NCI-H1105 treated with DMSO at 0.1 percent for 48 hours (cell line): ENCODE measurements around the gene SCPEP1.
"Not testable (repeated sequence)": the region's sequence is repeated elsewhere in the genome, so short reads cannot be mapped to it uniquely, and the experiment has no call there.

ENCODE experiments used
- DNase-seq: peaks from one replicate; lab custom pipeline; 2025; lab: John Stamatoyannopoulos, UW

The SCPEP1 gene

DNA sequence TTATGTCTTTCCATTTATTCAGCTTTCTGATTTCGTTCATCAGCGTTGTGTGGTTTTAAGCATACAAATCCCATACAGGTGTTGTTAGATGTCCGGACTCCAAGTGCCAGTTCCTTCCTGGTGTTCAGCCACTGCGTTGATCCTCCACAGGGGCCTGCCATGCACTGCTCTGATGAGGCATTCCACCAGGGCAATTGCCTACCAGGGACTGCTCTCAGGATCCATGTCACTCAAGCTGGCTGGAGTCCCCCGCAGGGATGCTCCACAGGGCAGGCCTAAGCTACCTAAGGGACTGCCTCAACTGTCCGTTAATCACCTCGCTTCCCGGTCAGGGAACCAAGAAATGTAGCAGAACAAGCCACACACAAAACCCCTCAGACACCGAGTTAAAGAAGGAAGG lies 12.7 kb upstream of the SCPEP1 start:
- not testable (repeated sequence) for DNase-seq

GRCh38 chr17:56965681-56966080 lies 12.2 kb upstream of the SCPEP1 start:
- DNase-seq: not testable (repeated sequence)

- peak; percentile 99 for DNase-seq
These were observed 11.6 kb upstream of the SCPEP1 start for GRCh38 chr17:56966338-56966737.

GRCh38 chr17:56970974-56971373 lies 7.0 kb upstream of the SCPEP1 start:
- no peak for DNase-seq

GRCh38 chr17:56972111-56972730 lies 5.7 kb upstream of the SCPEP1 start:
- no peak for DNase-seq

DNA sequence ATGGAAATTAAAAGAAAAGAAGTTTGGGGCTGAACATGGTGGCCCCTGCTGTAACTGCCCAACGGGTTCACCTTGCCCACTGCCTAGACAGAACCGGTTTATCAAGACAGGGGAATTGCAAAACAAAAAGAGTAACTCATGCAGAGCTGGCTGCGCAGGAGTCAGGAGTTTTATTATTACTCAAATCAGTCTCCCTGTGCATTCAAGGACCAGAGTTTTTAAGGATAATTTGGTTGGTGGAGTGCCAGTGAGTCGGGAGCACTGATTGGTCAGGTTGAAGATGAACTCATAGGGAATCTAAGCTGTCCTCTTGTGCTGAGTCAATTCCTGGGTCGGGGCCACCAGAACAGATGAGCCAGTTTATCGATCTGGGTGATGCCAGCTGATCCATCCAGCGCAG lies 4.4 kb upstream of the SCPEP1 start:
- DNase-seq: no peak

DNA sequence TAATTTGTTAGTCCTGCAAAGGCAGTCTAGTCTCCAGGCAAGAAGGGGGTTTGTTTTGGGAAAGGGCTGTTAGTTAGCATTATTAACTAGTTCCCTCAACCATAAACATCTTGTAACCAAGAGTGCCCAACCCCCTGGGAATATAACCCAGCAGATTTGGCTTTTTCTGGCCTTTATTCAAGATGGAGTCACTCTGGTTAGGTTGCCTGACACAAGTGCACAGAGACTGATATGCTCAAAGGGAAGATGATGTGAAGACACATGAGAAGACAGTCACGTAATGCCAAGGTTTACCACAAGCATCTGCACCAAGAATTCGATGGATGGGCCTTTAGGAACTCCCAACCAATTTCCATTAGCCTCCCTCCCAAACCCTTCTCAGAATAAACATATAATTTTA lies 3.9 kb upstream of the SCPEP1 start:
- no peak for DNase-seq

DNA sequence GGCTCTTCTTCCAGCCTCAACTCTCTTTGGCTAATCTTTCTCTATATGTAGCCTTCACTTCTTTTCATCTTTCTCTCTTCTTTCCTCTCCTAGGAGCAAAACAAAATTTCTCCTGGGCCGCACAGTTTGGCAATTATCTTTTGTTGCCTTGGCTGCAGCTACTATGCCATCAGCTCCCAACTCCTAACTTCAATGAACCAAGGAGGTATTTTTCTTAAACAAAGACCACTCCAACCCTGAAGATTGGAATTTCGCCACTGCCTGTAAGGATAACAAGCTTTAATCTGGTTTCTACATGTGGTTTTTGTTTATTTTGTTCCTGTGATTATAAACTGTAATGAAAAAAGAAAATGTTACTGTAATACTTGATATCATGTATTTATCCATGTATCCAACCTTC lies 2.3 kb upstream of the SCPEP1 start:
- DNase-seq: no peak

- DNase-seq: no peak
These were observed 856 bp upstream of the SCPEP1 start for GRCh38 chr17:56976941-56977608.

- peak; percentile 20 for DNase-seq
These were observed 635 bp downstream of the SCPEP1 start for GRCh38 chr17:56978441-56979090.

- DNase-seq: peak; percentile 20
These were observed 1.2 kb downstream of the SCPEP1 start for GRCh38 chr17:56979091-56979480.

DNA sequence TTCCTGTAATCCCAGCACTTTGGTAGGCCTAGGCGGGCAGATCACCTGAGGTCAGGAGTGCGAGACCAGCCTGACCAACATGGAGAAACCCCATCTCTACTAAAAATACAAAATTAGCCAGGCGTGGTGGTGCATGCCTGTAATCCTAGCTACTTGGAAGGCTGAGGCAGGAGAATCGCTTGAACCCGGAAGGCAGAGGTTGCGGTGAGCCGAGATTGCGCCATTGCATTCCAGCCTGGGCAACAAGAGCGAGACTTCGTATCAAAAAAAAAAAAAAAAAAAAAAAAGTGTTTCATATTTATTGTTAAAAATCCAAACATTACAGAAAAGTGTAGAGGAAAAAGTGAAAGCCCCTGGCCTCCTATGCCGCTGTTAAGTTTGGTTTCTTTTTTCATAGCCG lies 2.6 kb downstream of the SCPEP1 start:
- DNase-seq: not testable (repeated sequence)

DNA sequence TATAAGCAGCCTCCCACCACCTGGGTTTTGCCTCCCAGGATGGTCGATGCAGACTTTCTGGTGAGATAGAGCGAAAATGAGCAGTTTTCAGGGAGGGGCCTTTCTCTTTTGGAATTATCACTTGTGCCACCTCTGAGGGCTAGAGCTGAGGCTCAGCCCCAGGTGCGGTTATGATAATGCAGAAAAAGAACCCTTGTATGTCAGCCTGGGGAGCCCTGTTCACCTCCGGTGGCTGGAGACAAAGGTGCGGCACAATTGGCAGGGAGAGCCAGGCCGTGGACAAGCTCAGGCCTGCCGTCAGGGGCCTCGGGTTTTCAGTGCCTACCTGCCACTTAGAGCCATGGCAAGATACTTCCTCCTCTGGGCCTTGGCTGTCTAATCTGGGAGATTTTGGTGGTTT lies 4.4 kb downstream of the SCPEP1 start:
- peak; percentile 90 for DNase-seq

DNA sequence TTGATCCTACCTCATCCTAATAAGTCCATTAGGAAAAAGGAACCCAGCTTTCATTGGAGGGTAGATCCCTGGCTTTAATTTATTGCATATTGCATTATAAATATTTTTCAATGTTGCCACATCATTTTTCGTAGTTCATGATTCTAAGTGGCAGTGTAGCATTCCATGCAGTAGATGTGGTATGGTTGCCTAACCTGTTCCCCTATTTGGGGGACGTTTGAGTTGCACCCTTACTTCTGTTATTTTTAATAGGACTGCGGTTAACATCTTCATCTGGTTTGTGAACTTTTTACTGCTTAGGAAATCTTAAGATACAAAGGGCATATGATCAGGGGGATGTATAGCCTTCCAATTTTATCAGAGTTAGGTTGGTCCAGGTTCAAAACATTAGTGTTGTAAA lies 5.4 kb downstream of the SCPEP1 start:
- no peak for DNase-seq

DNA sequence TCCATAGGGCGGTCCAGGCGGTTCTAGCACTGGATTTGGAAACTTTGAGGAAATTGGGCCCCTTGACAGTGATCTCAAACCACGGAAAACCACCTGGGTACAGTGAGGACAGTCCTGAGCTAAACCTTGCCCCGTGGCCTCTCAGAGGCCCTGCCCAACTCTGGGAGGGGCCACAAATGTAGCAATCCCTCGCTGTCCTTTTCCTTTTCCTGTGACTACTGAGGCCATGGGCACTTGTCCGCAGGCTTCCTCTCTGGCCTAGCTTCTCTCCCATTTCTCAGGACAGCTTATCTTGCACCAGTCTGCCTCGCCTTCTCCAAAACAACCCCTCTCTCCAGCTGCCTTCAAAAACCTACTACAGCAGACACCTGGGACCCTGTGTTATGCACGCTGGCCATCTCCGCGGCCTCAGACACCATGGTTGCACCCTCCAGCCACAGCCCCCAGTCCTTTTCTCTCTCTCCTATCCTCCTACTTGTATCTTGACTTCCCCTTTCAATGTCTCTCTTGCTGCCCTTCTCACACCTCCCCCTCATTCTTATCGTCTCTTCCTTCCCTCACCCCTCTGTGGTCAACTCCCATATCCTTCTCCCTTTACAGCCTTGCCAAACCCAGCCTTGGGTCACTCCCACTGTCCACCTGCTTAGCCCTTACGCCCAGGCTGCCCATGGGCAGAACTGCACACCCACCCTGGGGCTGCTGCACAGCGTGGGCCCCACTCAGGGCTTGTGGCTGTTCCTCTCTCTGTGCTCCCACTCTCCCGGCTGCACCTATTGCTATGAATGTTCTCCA lies 7.6 kb downstream of the SCPEP1 start:
- DNase-seq: no peak

GRCh38 chr17:56987283-56987834 lies 9.4 kb downstream of the SCPEP1 start:
- no peak for DNase-seq

DNA sequence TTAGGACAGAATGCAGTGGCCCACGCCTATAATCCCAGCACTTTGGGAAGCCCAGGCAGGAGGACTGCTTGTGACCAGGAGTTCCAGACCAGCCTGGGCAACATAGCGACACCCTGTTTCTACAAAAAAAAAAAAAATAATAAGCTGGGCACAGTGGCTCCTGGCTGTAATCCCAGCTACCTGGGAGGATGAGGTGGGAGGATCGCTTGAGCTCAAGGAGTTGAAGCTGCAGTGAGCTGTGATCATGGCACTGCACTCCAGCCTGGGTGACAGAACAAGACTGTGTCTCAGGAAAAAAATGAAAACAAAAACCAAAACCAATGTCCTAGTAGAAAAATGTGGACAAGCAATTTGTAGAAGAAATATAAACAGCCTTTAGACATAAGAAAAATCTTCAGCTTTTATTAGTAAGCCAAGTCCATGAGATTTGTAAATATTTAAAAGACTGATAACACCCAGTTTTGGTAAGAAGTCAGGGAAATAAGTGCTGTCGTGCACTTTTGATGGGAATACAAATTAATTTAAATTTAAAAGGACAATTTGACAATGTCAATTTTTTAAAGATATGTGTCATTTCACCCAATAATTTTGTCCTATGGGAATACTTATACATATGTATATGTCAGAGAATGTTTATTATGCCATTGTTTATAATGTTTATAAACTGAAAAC lies 11.1 kb downstream of the SCPEP1 start:
- no peak for DNase-seq

GRCh38 chr17:56992364-56992763 lies 14.4 kb downstream of the SCPEP1 start:
- no peak for DNase-seq

- no peak for DNase-seq
These were observed 16.3 kb downstream of the SCPEP1 start for GRCh38 chr17:56994009-56994792.

- no peak for DNase-seq
These were observed 17.8 kb downstream of the SCPEP1 start for GRCh38 chr17:56995766-56996165.

GRCh38 chr17:56997313-56997712 lies 19.4 kb downstream of the SCPEP1 start:
- DNase-seq: no peak
